DMS79 treated with DMSO at 0.1 percent for 48 hours (cell line): Measurements from ENCODE around the gene DNAAF5.

Experiments
- DNase-seq: peaks from one replicate; lab custom pipeline; 2025; lab: John Stamatoyannopoulos, UW

DNAAF5 gene

DNA sequence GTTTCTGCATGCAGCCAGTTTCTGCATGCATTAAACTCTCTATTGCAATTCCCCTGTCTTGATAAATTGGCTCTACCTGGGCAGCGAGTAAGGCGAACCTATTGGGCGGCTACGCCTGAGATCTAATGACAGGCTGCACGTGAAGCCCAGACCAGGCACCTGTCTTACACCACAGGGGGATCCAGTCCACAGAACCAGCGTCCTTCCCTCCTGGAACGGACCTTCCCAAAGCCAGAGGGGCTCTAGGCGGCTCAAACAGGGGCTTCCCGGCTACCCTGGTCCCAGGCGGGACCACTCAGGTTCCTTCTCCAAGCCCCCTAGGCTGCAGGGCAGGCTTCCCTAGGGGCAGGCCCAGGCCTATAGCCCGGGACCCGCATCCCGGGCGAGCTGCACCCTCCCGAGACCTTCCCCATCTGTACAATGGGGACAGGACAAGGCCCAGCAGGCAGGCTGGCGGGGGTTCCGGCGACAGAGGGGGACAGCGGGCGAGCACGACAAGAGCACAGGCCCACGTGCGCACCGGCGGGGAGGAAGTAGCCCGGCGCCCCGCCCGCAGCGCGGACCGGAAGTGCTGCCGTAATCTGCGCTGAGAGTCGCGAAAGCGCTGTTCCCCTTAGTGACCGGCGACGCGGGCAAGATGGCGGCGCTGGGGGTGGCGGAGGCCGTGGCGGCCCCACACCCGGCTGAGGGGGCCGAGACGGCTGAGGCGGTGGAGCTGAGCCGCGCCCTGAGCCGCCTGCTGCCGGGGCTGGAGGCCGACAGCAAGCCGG is at the start of gene DNAAF5:
Gene DNAAF5, plus strand, starts transcription at position 616 of the 770 bp plus-strand sequence. Its CDS starts 22 bp downstream, at position 638.
- peak; percentile 79 for DNase-seq

DNA sequence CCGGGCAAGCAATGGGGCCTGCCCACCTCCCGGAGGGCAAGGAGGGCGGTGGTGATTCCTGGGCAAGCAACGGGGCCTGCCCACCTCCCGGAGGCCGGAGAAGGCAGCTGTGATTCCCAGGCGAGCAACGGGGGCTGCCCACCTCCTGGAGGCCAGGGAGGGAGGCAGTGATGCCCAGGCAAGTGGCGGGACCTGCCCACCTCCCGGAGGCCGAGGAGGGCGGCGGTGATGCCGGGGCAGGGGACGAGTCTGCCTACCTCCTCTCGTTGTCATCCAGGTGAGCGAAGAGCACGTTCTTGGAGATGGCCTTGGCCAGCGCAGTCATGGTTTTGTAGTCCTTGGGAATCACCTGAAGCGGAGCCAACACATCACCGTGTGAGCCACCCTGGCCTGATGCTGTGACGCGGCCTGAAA is 49.5 kb upstream of the DNAAF5 start:
- DNase-seq, result no peak

DNA sequence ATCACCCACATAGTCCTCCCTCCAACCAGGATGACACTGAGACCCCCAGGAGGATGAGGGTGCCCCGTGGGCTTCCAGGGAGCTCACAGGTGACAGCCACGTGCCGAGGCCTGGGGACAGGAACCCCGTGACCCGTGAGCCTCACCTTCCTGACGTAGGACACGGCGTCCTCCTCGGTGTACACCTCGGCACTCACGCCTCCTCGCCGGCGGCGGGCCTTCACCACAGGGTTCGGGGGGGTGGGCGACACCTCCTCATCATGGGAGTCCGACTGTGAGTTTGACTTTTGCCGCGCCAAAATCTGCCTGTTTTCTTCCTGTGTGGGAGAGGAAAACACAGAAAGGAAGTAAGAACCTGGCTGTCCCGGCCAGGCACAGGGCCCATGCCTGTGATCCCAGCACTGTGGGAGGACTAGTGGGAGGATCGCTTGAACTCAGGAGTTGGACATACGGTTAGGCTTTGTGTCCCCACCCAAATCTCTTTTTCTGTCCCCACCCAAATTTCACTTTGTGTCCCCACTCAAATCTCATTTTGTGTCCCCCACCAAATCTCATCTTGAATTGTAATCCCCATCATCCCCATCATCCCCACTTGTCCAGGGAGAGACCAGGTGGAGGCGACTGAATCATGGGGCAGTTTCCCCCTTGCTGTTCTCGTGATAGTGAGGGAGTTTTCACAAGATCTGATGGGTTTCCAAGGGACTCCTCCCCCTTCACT is 45.9 kb upstream of the DNAAF5 start:
- DNase-seq, result no peak

DNA sequence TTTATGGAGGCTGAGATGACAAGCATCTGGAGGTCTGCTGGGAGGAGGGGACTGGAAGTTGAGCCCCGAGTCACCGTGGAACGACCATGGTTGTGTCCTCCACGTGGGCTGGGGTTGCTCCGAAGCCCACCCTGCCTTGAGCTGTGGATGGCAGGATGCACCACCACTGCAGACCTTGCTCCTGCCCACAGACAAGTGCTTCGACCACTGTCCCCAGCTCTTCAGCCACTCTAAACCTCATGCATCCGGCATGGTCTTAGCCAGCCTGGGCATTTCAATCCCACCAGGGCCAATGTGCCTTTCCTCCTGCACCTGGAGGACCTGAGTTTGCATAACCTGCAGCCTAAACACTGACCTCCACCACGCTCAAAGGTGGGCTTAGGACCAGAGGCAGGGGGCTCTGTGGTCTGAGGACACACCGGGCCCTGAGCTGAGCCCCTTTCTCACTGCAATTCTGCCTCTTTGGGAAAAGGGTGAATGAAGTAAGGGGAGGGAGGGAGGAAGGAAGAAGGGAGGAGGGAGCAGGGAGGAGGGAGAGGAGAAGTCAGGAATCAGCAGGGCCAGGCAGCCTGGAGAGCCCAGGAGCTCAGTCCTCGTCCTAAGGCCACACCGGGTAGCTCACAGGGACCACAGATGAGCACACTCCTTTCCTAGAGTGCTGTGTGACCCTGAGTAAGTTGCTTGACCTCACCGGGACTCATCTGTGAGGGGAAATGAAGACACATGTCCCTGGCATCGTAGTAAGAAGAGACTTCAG is 44.8 kb upstream of the DNAAF5 start:
- DNase-seq, result no peak

DNA sequence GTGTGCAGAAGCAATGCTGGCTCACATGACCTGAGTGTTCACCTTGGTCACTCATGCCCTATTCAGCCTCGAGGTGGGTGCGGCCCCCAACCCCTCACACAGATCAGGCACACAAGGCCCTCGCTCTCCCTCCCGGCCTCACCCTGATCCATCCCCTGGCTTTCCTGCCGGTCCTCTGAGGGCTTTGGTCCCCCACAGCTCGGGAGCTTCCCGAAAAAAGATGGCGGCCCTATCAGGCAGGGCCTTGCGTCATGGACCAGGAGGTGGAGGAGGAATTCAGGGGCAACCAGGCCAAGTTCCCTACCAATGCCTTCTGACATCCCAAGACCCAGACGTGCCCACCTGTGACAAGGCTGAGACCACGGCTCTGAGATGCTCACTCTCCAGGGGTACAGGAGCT is 43.7 kb upstream of the DNAAF5 start:
- DNase-seq, result no peak

DNA sequence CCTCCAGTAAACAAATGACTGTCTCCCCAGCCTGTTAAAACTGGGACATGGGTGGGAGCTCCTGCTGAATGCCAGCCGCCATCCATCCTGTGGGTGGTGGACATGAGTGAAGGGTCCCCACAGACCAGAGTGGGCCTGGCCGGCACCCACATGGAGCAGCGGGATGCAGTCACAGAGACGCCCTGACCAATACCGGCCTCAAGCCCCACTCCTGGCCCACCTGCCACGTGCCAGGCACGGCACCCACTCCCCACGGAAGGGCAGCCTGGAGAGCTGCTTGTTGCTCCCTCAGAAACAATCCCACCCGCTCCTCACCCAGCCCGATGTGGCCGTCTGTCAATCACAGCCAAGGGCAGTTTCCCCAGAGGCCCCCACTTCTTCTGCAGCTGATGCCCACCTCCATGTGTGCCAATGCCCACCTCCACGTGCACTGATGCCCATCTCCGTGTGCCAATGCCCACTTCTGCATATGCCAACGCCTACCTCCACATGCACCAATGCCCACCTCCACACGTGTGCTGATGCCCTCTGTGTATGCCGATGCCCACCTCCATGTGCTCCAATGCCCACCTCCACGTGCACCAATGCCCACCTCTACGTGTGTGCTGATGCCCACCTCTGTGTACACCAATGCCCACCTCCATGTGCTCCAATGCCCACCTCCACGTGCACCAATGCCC is 42.8 kb upstream of the DNAAF5 start:
- no peak for DNase-seq

DNA sequence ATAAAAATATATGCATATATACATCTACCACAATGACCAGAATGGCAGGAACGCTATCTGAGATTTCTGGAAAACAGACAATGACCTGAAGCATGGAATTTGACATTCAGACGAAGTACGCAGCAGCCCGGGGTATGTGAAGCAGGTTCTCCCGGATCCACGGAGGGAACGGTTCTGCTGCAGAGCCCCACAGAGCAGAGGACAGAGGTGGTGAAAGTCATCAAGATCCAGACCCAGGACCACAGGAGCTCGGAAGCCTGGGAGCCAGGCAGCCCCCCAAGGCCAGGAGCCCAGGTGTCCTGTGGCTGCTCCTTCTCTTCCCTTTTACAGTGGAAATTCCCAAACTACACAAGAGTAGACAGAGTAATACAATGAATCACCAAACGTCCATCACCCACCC is 42.1 kb upstream of the DNAAF5 start:
- DNase-seq, result no peak

DNA sequence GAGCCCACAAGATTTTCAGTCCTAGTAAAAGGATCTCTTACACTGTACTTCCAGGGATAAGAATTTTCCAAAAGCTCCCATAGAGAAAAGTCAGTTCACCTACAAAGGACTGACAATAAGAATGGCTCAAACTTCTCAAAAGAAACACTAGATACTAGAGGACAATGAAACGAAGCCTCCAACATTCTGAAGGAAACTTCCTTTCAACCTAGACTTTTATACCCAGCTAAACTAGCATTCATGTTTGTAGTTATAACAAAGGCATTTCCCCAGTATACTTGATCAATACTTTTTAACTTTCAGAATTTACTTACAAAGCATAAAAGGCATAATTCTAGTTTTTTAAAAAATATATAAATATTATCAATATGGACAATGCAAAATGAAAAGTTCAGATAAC is 41.0 kb upstream of the DNAAF5 start:
- no peak for DNase-seq

DNA sequence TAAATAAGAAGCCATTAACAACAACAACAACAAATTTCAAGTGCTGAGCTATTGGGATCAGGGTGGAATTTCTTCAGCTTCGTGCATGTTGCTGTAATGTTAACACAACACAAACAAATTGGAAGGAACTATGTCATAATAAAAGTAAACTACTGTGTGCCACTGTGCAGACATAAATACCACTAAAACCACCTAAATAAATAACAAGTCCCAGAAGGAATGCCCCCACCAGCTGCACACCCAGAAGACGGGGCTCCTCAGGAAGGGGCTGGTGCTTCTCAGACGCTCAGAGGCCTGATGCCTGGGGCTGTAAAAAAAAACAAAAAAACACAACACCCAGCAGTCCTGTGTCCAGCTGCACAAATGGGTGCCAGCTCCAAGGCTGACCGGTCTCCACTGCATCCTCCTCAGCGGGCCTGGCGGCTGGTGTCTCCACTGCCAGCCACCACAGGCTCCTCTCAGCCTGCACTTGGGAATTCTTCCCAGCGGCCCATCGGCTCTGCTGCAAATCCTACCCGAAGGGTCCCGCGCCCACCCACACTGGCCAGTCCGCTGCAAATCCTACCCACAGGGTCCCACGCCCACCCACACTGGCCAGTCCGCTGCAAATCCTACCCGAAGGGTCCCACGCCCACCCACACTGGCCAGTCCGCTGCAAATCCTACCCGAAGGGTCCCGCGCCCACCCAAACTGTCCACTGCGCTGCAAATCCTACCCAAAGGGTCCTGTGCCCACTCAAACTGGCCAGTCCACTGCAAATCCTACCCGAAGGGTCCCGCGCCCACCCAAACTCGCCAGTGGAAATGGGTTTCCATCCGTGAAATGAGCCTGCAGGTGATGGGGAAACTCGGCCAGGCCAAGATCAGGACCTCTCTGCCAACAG is 35.8 kb upstream of the DNAAF5 start:
- no peak for DNase-seq

DNA sequence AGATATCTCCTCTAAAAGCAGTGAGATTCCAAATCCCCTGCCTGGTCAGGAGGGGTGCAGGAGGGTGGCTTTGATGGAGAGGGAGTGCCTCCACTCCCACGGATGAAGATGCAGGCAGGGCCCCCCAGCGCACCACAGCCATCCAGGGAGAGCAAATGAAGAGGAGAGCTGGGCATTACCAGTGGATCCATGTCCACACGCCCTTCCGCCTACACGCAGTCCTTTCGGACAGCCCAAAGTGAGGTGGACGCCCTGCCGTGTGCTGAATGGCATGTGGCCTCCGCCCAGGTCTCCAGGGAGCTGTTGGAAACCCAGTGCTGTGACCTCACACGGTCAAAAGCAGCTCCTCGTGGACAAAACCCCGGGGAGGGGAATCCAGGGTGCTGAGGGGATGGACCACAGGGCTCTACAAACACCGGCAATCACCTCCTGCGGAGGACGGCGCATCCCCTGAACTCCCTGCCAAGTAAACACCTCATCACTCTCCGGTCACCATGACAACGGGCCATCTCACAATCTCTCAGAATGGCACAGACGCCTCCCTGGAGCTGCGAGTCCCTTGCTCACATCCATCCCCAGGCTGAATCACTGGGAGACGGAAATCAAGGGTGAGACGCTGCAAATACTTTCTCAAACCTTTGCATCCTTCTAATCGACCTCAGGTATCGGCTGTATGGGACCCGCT is 35.0 kb upstream of the DNAAF5 start:
- DNase-seq, result no peak

DNA sequence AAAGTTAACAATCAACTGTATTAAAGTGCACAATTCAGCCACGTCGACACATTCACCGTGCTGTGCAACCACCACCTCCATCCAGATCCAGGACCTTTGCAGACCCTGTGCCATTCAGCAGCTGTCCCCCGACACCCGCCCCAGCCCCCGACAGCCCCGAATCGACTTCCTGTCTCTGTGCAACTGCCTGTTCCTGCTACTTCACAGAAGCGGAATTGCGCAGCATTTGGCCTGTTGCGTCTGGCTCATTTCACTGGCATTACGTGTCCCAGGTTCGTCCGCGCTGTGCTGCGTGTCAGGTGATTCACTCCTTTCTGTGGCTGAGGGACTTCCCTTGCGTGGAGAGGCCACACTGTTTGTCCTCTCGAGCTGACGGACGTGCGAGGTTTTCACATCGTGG is 33.2 kb upstream of the DNAAF5 start:
- DNase-seq, result no peak

DNA sequence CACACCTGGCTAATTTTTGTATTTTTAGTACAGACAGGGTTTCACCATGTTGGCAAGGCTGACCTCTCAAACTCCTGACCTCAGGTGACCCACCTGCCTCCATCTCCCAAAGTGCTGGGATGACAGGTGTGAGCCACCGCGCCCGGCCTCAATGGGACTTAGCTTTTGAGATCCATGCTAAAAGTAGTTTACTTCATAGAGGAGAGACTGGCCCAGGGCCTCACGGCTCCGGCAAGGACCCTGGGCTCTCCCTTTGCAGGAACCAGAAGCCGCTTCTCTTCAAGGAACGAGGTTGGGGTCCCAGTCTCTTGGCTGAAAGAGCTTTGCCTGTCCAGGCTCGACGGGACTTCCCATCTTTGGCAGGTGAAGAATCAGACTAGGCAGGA is 30.1 kb upstream of the DNAAF5 start:
- DNase-seq, result no peak

DNA sequence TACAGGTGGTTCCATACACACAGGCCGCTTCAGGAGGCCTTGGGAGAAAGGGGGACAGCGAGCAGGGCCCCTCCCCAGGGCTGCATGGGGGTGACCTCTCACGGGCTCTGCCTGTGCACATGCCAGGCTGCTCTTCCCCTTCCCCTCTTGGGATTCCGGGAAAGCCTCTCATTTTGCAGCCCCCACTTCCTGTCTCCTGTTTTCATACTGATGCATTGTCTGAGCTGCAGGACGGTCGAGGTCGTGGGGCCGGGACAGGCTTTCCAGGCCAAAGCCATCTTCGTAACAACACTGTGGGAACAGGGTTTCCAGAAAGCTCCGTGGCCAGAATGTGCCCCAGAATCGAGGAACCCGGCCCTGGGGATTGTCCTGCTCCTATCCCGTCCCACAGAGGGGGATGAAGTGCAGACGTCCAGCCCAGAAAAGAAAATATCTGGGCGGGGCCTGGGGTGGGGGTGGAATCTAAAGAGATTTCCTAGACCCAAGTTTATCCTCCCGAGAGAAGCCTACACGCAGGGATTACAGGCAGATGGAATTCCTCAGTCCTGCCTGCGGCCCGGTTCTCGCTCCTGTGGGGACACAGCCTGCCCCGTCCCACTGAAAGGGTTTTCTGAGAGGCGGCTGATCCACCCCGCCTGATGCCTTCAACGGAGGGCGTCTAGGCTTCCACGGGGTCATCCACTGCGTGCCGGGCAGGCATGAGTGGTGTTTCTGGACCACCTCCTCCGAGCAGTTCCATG is 29.5 kb upstream of the DNAAF5 start:
- DNase-seq, result no peak

DNA sequence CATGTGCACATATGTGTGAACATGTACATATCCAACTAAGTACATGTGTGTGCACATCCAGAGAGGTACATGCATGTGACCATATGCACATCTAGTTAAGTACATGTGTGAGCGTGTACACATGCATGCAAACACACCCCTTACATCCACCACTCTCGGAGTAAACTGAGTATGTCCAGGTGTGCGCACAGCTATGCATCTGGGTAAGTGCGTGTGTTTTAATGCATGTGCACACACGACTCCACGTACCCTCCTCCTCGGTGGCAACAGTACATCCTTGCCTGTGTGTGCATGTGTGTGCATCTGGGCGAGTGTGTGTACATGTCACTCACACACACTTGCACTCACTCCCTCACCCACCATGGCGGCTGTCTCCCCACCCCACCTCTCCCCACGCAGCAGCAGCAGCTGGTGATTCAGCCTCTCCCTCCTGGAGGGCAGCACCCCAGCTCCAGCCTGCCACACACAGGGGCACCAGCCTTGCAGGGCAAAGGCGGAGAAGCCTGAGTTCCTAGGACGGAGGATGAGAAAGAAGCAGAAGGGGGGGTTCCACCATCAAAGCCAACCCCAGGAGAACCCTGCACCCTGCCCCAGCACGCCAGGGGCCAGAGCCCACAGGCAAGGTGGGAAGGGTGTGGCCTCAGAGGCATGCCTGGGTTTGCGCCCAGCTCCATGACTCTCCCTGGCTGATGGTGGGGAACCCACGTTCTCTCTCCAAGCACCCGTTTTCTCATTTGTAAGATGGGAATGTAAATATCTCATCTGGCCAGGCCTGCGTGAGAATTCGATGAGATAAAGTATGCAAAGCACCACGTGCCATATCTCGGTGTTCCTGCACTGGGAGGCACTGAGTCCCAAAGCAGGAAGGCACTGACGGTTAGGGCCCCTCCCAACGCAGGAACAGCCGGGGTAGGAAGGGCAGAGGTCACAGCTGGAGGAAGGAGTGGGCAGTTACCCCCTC is 27.7 kb upstream of the DNAAF5 start:
- DNase-seq, result no peak

DNA sequence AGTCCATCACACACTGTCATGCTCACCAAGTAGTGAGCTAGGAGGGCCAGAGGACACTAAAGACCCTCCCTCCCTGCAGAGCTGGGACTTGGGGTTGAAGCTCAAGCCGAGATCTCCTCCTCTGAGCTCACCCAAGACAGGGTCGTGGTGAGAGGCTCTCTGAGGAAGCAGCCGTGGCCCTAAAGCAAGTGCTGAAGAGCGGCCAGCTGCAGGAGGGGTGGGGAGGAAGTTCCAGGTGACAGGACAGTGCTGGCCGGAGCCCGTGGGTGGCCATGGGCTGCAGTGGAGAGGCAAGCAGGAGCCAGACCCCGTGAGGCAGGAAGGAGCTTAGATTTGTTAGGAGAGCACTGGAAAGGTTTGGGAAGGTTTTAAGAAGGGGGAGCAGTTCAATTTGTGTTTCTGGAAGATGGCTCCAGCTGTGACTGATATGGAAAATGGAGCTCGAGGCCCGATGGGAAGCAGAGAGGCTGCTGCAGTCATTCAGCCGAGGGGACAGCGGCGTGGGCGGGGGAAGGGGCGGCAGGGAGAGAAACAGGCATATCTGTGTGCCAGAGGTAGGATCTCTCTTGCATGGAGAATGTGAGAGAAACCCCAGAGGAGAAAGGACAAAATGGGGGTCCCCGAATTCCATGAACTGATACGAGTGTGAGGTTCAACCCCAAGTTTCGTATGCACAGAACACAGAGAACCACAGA is 26.9 kb upstream of the DNAAF5 start:
- DNase-seq, result no peak

DNA sequence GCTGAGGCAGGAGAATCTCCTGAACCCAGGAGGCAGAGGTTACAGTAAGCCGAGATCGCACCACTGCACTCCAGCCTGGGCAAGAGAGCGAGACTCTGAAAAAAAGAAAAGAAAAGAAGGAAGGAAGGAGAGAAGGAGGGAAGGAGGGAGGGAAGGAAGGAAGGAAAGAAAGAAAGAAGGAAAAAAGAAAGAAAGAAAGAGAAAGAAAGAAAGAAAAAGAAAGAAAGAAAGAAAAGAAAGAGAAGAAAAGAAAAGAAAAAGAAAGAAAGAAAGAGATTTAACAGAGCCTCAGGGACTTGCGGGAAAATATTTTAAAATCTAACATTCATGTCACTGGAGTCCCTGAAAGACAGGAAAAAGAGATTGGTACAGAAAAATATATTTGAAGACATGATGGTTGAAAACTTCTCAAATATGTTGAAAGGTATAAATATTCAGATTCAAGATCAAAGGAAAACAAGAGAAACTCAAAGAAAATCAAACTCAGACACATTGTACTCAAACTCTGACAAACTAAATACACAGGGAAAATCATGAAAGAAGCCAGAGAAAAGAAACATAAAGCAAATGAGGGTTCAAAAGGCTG is 25.3 kb upstream of the DNAAF5 start:
- DNase-seq, result no peak

DNA sequence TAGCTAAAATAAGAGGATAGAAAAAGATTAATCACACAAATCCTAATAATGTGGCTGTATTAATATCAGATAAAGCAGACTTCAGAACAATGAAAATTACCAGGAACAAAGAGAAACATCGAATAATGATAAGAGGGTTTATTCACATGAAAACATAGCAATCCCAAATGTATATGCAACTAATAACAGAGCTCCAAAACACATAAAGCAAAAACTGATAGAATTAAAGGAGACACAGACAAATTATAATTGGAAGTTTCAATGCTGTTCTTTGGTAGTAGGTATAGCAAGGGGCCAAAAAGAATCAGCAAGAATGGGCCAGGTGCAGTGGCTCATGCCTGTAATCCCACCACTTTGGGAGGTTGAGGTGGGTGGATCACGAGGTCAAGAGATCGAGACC is 23.4 kb upstream of the DNAAF5 start:
- DNase-seq, result no peak

DNA sequence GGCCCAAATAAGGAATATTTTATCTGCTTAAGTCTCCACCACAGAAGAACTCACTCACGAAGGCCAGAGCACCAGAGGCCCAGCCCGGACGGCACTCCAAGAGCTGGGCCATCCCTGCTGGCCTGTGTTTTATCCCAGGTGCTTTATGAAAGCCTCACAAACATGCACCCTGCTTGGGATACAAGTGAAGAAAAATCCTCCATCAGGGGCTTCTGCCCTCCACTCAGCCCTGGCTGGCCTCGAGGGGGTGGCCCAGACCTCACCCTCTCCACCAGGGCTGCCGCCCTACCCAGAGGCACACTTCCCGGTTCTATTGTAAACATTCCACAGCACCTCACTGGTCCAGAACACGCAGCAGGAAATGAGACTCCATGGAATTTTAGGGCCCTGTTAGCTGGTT is 19.8 kb upstream of the DNAAF5 start:
- DNase-seq, result no peak
